PFSK-1 (cell line): ENCODE measurements around the gene SLC22A17.

Experiments
- POLR2AphosphoS5 ChIP-seq: IDR thresholded peaks from 2 replicates; pipeline ENCODE4 v1.6.1; 2012; ENCODE audit warnings: low read depth, mild to moderate bottlenecking, control low read depth, low read length, moderate library complexity
- SIN3A ChIP-seq: IDR thresholded peaks from 2 replicates; pipeline ENCODE4 v1.6.1; 2012; ENCODE audit warnings: mild to moderate bottlenecking, low read length, moderate library complexity, borderline replicate concordance; ENCODE audit not compliant: insufficient read depth
- TAF1 ChIP-seq: IDR thresholded peaks from 2 replicates; pipeline ENCODE4 v1.6.1; 2012; ENCODE audit warnings: low read length, control low read depth, borderline replicate concordance; ENCODE audit not compliant: insufficient read depth
- TF ChIP-seq, protein P1 (sequence below), 2 experiments: IDR thresholded peaks; 2 replicates each; pipeline versions ENCODE4 v1.6.1 to v1.8.0; 2011 to 2012; ENCODE audit warnings: low read depth in 2 of 2, low read length in 2 of 2, control low read depth in 1 of 2, inconsistent platforms in 1 of 2, mild to moderate bottlenecking in 1 of 2, moderate library complexity in 1 of 2; ENCODE audit not compliant: insufficient read depth in 1 of 2

DNA sequence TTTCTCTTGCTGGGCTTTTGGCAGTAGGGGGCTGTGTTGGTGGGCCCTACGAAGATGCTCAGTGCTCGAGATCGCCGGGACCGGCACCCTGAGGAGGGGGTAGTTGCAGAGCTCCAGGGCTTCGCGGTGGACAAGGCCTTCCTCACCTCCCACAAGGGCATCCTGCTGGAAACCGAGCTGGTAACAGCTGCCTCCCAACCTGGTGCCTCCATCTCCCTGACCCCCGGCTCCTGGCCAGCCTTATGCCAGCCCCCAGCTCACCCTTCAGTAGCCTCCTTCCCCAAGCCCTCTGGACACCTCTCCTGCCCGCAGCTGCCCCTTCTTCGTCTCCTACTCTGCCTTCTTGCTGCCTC is 24.5 kb upstream of the SLC22A17 start:
- TF ChIP-seq POLR2AphosphoS5 (no peak), TAF1 (no peak), SIN3A (no peak)
- TF ChIP-seq, protein P1, sequence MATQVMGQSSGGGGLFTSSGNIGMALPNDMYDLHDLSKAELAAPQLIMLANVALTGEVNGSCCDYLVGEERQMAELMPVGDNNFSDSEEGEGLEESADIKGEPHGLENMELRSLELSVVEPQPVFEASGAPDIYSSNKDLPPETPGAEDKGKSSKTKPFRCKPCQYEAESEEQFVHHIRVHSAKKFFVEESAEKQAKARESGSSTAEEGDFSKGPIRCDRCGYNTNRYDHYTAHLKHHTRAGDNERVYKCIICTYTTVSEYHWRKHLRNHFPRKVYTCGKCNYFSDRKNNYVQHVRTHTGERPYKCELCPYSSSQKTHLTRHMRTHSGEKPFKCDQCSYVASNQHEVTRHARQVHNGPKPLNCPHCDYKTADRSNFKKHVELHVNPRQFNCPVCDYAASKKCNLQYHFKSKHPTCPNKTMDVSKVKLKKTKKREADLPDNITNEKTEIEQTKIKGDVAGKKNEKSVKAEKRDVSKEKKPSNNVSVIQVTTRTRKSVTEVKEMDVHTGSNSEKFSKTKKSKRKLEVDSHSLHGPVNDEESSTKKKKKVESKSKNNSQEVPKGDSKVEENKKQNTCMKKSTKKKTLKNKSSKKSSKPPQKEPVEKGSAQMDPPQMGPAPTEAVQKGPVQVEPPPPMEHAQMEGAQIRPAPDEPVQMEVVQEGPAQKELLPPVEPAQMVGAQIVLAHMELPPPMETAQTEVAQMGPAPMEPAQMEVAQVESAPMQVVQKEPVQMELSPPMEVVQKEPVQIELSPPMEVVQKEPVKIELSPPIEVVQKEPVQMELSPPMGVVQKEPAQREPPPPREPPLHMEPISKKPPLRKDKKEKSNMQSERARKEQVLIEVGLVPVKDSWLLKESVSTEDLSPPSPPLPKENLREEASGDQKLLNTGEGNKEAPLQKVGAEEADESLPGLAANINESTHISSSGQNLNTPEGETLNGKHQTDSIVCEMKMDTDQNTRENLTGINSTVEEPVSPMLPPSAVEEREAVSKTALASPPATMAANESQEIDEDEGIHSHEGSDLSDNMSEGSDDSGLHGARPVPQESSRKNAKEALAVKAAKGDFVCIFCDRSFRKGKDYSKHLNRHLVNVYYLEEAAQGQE (IDR thresholded peaks at IDR 0.05; ENCODE audit: insufficient read depth in 1 of 2, low read depth in 2 of 2, low read length in 2 of 2) = no peak
